Amniotic epithelial cell (primary cell): ENCODE measurements around the gene SLC26A6.
A peak's percentile ranks its signal among the peaks of the same experiment; 100 is the strongest.

ENCODE experiments used
- DNase-seq: peaks from one replicate; pipeline ENCODE4 v3.0.0-alpha.2; 2010; ENCODE audit warnings: low read depth

The SLC26A6 gene

GRCh38 chr3:48660800-48661400 is 25.6 kb upstream of the SLC26A6 start:
- no peak for DNase-seq

- DNase-seq = no peak
These were observed 21.6 kb upstream of the SLC26A6 start for GRCh38 chr3:48656841-48657281.

GRCh38 chr3:48656061-48656840 is 21.0 kb upstream of the SLC26A6 start:
- peak; percentile 85 for DNase-seq

GRCh38 chr3:48655606-48656005 is 20.3 kb upstream of the SLC26A6 start:
- DNase-seq = no peak

DNA sequence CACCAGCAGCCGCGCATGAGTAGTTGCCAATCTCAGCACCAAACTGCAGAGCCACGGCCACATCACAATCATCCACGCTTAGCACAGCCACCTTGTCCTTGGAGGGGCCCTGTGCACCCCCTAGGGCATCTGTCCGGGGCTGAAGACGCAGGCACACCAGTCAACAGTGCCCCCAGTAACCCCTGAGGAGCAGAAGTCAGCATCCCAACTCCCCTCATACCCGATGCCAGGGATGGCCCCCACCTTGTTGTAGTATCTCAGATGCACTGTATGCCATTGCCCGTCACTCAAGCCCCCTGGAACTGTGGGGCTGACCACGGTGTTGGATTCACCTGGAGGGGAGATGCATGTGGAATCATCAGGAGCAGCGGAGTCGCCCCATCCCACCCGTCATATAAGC is 19.8 kb upstream of the SLC26A6 start:
- DNase-seq = no peak

GRCh38 chr3:48652923-48653715 is 17.9 kb upstream of the SLC26A6 start:
- no peak for DNase-seq

GRCh38 chr3:48651771-48652170 is 16.5 kb upstream of the SLC26A6 start:
- no peak for DNase-seq

DNA sequence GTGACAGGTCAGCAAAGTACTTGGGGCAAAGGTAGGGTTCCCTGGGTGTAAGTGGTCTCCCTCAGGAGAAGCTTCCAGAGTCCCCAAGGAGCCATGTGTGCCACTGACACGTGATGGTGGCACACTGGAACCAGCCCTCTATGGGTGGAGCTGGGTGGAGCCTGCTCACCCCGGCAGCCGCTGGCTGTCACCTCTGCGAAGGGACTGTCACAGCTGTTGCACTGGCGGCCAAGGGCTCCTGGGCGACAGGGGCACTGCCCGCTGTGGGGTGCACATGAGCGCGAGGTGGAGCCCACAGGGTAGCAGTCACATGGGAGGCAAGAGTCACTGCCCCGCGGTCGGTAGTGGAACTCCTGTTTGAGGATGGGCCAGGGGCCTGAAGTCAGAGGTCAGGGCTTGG is 15.5 kb upstream of the SLC26A6 start:
- DNase-seq = no peak

DNA sequence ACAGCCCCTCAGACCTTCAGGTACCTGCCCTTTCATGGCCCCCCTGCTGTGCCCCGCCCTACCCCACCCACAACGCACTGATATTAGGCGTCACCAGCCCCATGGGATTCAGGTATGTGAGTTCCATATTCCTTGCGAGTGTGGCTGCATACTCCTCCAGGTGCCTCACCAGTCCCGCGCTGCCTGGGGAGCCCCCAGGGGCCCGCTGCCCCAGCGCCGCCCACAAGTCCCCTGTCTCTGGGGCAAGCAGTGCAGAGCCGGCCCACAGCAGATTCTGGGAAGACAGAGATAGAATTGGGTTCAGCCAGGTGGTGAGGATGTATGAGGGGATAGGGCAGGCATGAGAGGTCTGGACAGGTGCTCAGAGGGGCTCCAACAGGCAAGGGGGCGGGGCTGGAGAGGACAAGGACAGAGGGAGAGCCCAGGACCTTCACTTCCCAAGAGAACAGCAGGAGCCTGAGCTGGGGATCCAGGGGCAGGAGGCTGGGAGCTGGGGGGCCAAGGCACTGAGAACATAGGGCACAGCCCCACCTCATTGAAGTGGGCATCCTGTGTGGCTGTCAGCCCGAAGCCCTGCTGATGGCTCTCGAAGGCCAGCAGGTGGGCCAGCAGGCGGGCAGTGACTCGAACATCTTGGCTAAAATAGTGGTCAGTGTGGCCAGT is 13.1 kb upstream of the SLC26A6 start:
- DNase-seq = no peak

GRCh38 chr3:48647714-48648113 is 12.5 kb upstream of the SLC26A6 start:
- no peak for DNase-seq

DNA sequence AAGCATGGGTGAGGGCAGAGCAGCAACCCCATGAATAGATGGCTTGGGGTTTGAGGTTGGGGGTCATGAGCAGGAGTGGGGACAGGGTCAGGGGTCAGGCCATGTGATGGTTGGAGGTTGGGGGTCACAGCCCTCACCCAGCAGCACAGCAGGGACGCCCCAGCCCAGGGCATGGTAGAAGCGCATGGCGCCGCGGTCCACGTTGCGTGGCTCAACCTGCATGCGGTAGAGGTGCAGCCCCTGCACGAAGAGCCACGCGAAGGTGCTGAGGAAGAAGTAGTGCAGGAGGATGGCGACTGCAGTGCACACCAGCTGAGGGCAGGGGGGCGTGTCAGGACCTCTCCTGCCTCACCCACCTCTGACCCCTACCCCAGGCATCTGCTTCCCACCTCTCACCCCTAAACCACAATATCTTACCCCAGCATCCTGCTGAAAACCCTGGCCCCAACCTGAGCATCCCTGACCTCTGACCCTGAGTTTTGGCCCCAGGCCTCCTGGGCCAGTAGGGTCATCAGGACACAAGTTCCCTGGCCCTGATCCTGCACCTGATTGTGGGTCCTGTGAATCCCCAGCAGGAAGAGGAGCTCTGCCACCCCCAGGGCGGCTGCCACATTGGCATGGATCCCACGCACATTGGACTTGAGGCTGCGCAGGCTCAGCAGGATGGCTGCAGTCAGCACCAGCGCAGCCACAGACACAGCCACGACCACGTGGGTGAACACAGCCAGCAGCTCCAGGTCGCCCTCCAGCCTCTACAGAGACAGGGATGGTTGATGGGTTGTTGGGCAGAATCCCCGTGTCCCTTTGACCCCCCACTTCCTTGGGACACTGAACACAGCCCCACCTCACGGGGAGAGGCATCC is 9.9 kb upstream of the SLC26A6 start:
- no peak for DNase-seq

GRCh38 chr3:48642605-48643004 is 7.3 kb upstream of the SLC26A6 start:
- no peak for DNase-seq

GRCh38 chr3:48641396-48641795 is 6.1 kb upstream of the SLC26A6 start:
- no peak for DNase-seq

DNA sequence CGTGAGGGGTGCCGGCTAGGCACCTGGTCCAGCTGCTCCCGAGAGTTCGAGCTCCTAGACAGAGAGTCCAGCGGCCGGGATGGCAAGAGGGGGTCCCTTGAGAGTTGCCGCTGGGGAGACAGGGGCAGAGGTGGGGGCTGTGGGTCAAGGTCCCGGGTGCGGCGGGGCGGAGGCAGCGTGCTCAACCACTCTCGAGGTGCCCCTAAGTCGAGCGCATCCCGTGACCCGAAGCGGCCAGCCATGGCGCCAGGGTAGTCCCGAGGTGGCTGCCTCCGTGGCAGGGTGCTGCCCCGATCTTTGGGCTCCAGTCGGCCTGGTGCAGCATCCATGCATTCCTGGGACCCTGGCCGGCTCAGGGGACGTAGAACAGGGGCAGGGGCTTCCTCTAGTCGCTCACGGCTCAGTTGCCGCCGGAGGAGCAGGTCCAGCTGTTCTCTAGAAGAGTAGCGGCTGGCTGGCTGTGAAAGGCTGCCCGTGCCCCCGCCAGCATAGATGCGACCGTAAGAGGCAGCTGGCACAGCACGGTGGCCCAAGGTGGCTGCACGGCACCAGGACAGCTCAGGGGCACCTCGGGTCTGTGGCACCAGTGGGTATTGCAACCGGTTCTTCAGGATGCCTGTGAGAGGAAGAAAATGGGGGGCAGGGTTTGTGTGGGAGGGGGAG is 4.8 kb upstream of the SLC26A6 start:
- DNase-seq = no peak

DNA sequence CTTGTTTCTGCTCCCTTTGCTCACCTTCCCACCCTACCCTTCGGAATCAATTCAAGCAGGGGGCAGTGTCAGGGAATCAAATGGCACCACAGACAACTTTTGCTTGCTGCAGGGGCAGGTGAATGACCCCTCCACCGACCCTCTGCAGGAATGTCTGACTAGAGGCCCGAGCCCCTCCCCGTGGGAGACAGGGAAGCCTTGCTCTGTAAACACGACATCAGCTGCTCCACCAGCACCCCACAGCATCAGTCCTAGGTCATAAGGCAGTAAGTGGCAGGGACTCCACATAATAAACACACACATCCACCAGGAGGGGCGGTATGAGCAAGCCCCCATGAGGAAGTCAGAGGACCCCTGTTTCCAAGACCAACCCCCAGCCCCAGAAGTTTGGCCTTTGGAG is 2.0 kb upstream of the SLC26A6 start:
- DNase-seq = no peak

- no peak for DNase-seq
These were observed 941 bp upstream of the SLC26A6 start for GRCh38 chr3:48636149-48636655.

GRCh38 chr3:48634661-48635221 is 520 bp downstream of the SLC26A6 start:
- peak; percentile 60 for DNase-seq

- DNase-seq = no peak
These were observed 1.5 kb downstream of the SLC26A6 start for GRCh38 chr3:48633743-48634142.

DNA sequence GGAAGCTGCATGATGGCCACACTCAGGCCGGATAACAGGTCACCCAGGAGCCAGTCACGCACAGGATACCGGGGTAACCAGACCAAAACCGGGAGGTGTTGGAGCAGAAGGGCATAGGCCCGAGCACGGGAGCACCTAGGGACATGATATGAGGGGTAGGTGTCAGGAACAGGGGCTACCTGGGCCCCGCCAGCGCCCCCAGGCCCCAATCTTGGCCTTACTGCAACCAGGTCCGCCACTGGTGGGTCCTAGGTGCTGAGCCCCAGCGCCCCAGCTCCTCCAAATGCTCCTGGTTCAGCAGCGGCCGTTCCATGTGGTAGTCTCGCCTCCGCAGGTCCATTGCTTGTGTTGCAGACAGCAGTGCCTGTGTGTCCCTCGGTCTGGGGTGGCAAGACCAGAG is 2.0 kb downstream of the SLC26A6 start:
- DNase-seq = no peak
